Astrocyte of the hippocampus (primary cell): ENCODE results near the gene THADA.
A peak's percentile ranks its signal among the peaks of the same experiment; 100 is the strongest.
"Not testable (repeated sequence)": the region's sequence is repeated elsewhere in the genome, so short reads cannot be mapped to it uniquely, and the experiment has no call there.

Experiments used
- DNase-seq: peaks from one replicate; pipeline ENCODE4 v3.0.0; 2011; ENCODE audit warnings: low read depth, low spot score

THADA gene

DNA sequence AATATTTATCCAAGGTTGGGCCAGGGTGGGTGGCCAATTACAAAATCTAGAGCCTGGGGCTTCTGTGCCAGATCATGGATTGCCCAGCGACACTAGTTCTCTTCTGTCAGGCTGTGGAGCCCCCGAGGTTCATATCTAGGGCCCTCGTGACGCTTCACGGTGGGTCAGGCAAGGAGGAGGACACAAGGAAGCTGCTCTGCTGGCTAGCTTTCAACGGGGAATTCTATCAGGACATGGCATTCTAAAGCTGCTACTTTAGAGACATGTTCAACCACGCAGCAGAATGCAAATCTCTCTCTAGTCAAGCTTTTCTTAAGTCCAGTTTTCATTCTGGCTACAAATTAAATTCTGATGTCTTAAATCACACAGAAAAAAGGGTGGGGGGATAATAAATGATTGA is 180.2 kb downstream of the THADA start:
- DNase-seq: no peak

DNA sequence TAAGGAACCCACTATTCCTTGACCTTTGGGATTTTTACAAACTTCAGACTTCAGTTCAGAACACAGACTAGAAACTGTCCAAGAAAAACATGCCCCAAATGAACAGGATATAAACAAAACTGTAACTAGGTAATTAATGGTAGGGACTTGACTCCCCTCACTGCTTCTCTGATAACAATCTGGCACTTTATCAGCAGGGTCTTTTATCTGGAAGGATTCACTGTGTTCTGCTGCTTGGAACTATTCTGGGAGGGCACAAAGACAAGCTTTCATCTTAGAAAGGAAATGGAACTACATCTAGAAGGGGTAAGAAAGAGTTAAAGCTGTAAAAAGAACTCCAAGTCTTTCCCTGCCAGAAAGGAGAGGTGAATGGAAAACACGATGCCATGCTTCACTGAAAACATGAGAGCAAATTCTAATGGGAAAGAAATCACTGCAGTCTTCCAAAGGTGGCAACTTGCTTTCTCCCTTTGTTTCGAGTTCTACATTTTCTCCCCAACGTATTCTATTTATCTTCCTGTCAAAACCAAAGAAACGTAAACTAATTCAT is 181.2 kb downstream of the THADA start:
- peak; percentile 59 for DNase-seq

DNA sequence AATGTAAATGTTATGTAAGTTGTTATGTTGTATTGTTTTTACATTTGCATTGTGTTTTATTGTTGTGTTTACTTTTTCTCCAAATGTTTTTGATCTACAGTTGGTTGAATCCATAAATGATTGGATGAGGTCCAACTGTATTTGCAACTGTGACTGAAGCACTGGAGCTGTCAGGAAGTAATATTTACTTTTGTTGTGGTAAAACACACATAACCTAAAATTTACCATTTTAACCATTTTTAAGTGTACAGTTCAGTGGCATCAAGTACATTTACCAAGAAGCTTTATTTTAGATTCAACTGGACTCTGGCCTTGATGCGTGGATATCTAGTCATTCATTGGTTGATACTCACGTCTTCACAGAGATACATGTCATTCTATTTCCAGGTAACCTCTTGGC is 181.8 kb downstream of the THADA start:
- no peak for DNase-seq

DNA sequence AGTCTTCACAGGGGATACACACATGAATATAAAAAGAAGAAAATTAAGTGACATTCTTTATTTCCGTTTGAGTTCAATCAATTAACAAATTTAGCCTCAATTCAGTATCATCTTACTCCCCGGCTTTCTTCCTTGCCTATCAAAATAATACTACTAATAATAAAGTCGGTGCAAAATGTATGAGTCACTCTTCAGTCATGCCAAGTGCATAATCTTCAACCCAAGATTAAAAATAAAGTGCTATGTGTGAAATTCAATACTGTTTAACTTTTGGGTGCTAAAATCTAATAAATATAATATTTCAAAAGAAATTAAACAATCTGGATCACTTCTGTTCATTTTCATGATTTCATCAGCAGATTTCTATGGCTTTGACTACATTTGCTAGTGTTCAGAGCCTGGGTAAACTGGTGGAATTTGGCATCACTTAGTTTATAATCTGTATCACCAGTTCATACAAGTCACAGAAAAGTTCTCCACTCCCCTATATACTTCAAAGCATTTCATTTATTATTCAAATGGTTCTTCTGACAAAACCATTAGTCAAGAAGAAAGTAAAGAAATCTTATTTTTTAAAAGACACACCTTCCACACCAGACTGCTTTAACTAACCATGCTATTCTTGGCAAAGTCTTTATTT is 183.6 kb downstream of the THADA start:
- peak; percentile 51 for DNase-seq

GRCh38 chr2:43410055-43410604 is 185.7 kb downstream of the THADA start:
- DNase-seq: no peak

DNA sequence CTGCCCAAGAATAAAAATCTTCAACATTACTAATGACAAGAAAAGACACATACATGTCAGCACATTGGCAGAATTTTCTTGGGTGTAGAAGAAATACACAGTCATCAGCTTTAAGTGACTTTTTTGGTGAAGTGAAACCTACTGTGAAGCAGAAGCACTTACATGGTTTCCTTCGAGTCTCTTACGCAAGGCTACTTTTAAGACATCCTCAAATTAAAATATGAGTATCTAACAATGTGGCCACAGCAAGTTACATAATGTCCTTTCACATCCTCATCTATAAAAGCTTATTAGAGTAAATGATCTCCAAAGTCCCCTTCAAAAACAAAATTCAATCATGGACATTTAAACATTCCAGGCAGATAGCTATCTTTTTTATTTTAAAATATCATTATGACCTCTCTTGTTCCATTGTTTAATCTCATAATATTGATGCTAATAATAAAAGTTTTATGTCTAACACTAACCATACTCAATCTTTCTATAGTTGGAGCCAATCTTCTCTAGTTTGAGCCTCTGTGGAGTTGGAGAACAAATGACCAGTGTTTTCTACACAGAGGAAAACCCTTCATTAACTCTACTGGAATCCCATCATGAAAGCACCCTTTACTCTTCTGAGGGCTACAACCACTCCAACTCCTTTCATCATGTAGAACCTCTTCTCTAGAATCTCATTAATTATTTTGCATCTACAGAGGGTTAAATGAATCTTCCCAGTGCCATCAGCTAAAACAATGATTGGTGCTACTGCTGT is 187.3 kb downstream of the THADA start:
- DNase-seq: no peak

GRCh38 chr2:43407935-43408334 is 187.9 kb downstream of the THADA start:
- no peak for DNase-seq

DNA sequence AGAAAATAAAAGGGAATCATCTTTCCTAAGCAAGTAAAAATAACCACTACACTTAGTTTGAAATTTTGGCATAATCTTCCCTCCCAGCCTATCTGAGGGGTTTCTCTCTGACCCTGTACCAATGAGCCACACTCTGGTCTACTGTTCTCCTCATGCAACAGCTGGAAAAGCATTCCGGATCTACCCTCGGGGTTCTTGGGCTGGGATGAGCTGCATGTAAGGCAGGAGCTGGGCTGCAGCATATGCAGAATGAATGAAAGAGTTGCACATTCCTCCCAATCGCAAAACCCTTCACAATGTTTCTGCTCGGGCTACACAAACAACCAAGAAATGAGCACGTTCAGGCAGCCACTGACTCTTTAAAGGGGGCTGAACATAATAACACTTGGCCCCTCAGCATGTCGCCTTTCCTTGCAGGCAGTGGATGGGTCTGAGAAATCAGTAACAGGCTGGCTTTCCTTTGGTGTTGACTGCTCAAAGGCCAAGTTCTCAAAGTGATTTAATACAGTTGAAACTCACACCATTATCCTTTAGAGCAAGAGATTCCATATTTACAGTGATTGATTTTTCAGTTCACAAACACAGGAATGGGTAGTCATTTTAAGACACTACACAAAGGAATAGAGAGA is 189.1 kb downstream of the THADA start:
- no peak for DNase-seq

DNA sequence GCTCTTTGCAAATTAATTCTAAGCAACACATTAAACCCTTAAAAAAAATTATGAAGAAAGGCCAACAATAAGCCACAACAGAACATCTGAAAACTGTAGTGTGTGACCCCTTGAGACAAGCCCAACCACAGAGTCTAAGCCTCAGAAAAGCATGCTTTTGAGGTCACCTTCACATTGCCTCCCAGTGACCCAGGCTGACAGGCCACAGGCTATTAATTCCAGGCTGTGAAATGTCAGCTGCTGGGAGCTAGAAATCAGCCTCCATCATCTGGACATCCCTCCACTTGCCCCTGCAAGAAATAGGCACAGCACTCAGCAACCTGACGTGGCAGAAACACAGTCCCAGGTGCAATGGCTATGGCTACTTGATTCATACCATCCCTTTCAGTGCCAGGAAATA is 190.0 kb downstream of the THADA start:
- no peak for DNase-seq

GRCh38 chr2:43402452-43402937 is 193.3 kb downstream of the THADA start:
- no peak for DNase-seq

GRCh38 chr2:43402002-43402401 is 193.8 kb downstream of the THADA start:
- no peak for DNase-seq

- peak; percentile 36 for DNase-seq
Measured at GRCh38 chr2:43400508-43400907, 195.3 kb downstream of the THADA start.

DNA sequence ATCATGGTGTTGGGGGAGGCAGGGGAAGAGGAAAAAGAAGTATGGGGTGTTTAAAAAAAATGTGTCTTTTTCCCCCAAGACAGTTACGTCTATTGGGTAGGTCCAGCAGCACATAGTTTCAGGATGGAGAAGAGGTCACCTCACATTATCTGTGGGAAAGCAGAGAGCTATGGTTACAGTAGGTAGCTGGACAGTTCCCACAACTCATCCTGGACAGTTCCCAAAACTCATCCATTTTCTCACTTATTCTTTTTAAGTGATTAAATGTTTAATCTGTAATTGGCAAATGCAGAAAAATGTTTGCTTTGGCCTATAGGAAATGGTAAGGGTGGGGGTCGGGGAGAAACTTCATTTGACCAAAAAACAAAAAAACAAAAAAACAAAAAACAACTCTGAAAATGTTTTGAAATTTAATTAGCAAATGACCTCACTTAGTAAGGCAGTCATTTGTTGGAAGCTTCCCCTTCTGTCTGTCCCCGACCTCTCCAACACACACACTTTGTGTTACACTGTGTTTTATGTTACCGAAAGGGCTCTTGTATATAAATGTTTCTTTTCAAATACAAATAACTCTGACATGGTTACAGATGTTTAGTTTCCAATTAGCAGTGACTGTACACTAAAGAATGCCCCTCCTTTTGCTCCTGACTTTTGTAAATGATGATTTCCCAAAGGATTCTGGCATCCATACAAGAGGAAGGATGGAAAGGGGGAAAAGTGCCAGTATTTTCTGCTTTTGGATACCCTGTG is 196.1 kb downstream of the THADA start:
- DNase-seq: peak; percentile 80

DNA sequence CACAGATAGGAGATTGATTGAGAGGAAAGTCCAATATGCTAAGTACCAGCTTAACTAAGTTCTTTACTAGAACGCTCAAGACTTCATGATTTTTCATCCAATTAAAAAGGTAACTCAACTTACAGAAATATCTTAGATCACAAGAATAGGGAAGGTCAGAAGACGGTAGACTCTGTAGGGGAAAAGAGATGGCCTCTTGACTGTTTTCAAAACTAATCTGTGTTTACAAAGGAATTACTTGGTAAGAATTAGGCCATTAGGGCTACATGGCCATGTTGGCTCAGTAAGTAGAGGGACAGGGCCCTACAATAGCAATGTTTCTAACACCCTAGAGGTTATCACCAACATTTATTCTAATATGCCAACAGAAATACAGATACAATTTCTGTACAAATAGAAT is 196.7 kb downstream of the THADA start:
- no peak for DNase-seq

DNA sequence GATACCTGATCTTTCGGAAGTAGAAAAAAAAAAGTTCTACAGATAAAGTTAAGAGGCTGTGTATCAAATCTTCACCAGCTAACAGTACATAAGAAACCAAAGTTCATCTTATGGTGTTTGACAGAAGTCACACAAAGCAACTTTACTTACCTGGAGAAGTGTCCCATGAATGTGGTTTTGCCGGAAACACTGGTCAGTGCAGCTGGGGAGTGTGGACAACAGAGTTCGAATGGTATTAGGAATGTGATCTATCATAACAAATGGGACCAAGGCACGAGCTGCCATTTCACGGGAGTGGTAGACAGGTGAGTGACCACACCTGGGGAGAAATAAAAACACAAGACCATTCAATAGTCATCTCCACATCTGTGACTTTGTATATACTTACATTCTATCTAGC is 198.0 kb downstream of the THADA start:
- no peak for DNase-seq

DNA sequence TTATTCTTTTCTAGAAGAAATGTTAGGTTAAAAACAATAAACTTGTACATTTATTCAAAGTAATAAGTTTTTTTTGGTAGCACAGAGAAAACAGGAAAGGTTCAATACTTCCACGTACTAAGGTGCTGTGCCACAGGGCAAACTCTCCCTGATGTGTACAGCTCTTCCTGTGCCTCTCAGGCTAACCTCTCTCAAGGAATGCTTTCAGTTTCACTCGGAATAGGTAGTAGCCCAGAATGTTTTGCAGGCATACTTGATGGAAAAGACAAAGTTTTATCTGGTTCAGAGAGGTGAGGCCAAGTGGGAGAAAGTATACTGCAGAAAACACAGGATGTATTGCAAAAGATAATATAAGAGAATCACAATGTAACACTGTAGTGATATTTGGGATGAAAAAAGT is 198.4 kb downstream of the THADA start:
- no peak for DNase-seq

GRCh38 chr2:43396344-43396743 is 199.5 kb downstream of the THADA start:
- not testable (repeated sequence) for DNase-seq

DNA sequence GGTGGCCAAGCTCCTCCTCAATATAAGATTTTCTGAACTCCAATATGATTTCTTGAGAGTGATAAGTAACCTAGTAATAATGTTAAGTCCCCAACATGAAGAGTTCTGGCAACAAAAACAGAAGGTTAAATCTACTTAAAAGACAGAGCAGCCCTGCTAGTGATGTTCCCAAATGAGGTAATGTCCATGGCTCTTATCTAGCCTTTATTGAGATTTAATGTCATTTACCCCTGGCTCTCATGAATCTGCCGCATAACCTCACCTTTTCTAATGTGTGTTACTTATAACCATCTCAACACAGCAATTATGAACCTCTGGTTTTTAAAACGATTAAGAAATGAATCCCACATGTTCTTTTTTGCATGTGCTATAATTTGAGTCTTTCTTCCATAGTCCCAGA is 201.9 kb downstream of the THADA start:
- DNase-seq: no peak

- DNase-seq: peak; percentile 48
Measured at GRCh38 chr2:43391878-43392215, 204.0 kb downstream of the THADA start.

GRCh38 chr2:43391201-43391877 is 204.5 kb downstream of the THADA start:
- DNase-seq: no peak
